Stomach smooth muscle (tissue), 2 donors: ENCODE data around the gene CCDC9B.
A peak's percentile ranks its signal among the peaks of the same experiment; 100 is the strongest.

Experiments used
- H3K27ac ChIP-seq: one replicate; pipeline ENCODE4 v1.7.0; 2013; ENCODE audit warnings: mild to moderate bottlenecking, low read length, inconsistent platforms
- H3K27me3 ChIP-seq, 2 donors: one replicate each; pipeline ENCODE4 v1.7.0; 2013; ENCODE audit warnings: low read length in 2 of 2; ENCODE audit not compliant: insufficient read depth in 2 of 2, control insufficient read depth in 1 of 2
- H3K36me3 ChIP-seq, 2 donors: one replicate each; pipeline ENCODE4 v1.7.0; 2013; ENCODE audit warnings: low read length in 2 of 2; ENCODE audit not compliant: control insufficient read depth in 2 of 2, insufficient read depth in 2 of 2
- H3K4me1 ChIP-seq: one replicate; pipeline ENCODE4 v1.7.0; 2013; ENCODE audit warnings: low read length; ENCODE audit not compliant: control insufficient read depth, insufficient read depth
- H3K4me3 ChIP-seq, 2 donors: one replicate each; pipeline ENCODE4 v1.7.0; 2013; ENCODE audit warnings: low read length in 2 of 2
- H3K9ac ChIP-seq, 2 donors: one replicate each; pipeline ENCODE4 v1.7.0; 2013; ENCODE audit warnings: low read length in 2 of 2, mild to moderate bottlenecking in 1 of 2
- H3K9me3 ChIP-seq, 2 donors: one replicate each; pipeline ENCODE4 v1.7.0; 2013; ENCODE audit warnings: low read length in 2 of 2; ENCODE audit not compliant: control insufficient read depth in 2 of 2
- donor health status: healthy.
- donor health status: Pancreatic carcinoma.

The CCDC9B gene

GRCh38 chr15:40286794-40287193 lies 53.9 kb downstream of the CCDC9B start:
- Histone ChIP-seq H3K27ac (no peak overlapping the region), H3K4me1 (peaks cover 64% of the 10 kb centered on the region), H3K4me3 (no peak overlapping the region), H3K9ac (no peak overlapping the region), H3K36me3 (no peaks in the 10 kb centered on the region), H3K9me3 (no peaks in the 10 kb centered on the region), H3K27me3 (peaks cover 0 to 16% of the 10 kb centered on the region in 2 donors)

- Histone ChIP-seq H3K27ac (peak overlapping the region; percentile 62), H3K4me1 (peaks cover 63% of the 10 kb centered on the region), H3K27me3 (peaks cover 3 to 23% of the 10 kb centered on the region in 2 donors), H3K36me3 (no peaks in the 10 kb centered on the region), H3K4me3 (no peak overlapping the region), H3K9me3 (no peaks in the 10 kb centered on the region), H3K9ac (no peak overlapping the region)
Measured at GRCh38 chr15:40286061-40286532, 54.6 kb downstream of the CCDC9B start.

GRCh38 chr15:40285554-40286011 lies 55.2 kb downstream of the CCDC9B start:
- no peak overlapping the region for H3K4me3 ChIP-seq
- H3K27ac ChIP-seq = peak overlapping the region; percentile 62
- H3K36me3 ChIP-seq = no peaks in the 10 kb centered on the region
- no peaks in the 10 kb centered on the region for H3K9me3 ChIP-seq
- no peak overlapping the region for H3K9ac ChIP-seq
- peaks cover 60% of the 10 kb centered on the region for H3K4me1 ChIP-seq
- peaks cover 8 to 29% of the 10 kb centered on the region in 2 donors for H3K27me3 ChIP-seq

- Histone ChIP-seq H3K4me3 (no peak overlapping the region), H3K27ac (peak overlapping the region; percentile 62), H3K9ac (peak overlapping the region in 1 of 2 donors; percentile 21), H3K4me1 (peaks cover 60% of the 10 kb centered on the region), H3K9me3 (no peaks in the 10 kb centered on the region), H3K36me3 (no peaks in the 10 kb centered on the region), H3K27me3 (peaks cover 10 to 33% of the 10 kb centered on the region in 2 donors)
Measured at GRCh38 chr15:40285151-40285550, 55.6 kb downstream of the CCDC9B start.

GRCh38 chr15:40283615-40284300 lies 57.0 kb downstream of the CCDC9B start:
- peaks cover 59% of the 10 kb centered on the region for H3K4me1 ChIP-seq
- peaks cover 10 to 45% of the 10 kb centered on the region in 2 donors for H3K27me3 ChIP-seq
- no peak overlapping the region for H3K9ac ChIP-seq
- no peak overlapping the region for H3K4me3 ChIP-seq
- H3K27ac ChIP-seq = no peak overlapping the region
- no peaks in the 10 kb centered on the region for H3K36me3 ChIP-seq
- no peaks in the 10 kb centered on the region for H3K9me3 ChIP-seq

GRCh38 chr15:40282869-40283614 lies 57.7 kb downstream of the CCDC9B start, which contains the start of gene ANKRD63:
ANKRD63 (minus strand) TSS chr15:40283064; CDS start chr15:40282586, 478 bp downstream.
- Histone ChIP-seq H3K27me3 (peaks cover 12 to 46% of the 10 kb centered on the region in 2 donors), H3K9ac (no peak within 1 kb of the TSS), H3K27ac (no peak within 1 kb of the TSS), H3K9me3 (no peaks in the 10 kb centered on the region), H3K4me1 (peaks cover 55% of the 10 kb centered on the region), H3K36me3 (no peaks in the 10 kb centered on the region), H3K4me3 (peak within 1 kb of the TSS; percentile 53 to 74)

- no peak overlapping the region for H3K9ac ChIP-seq
- H3K4me1 ChIP-seq = peaks cover 55% of the 10 kb centered on the region
- H3K27me3 ChIP-seq = peaks cover 12 to 49% of the 10 kb centered on the region in 2 donors
- H3K4me3 ChIP-seq = peak overlapping the region; percentile 53 to 74
- H3K9me3 ChIP-seq = no peaks in the 10 kb centered on the region
- H3K36me3 ChIP-seq = no peaks in the 10 kb centered on the region
- H3K27ac ChIP-seq = no peak overlapping the region
Measured at GRCh38 chr15:40282147-40282868, 58.4 kb downstream of the CCDC9B start.

- peaks cover 55% of the 10 kb centered on the region for H3K4me1 ChIP-seq
- H3K27me3 ChIP-seq = peaks cover 12 to 49% of the 10 kb centered on the region in 2 donors
- peak overlapping the region; percentile 53 to 74 for H3K4me3 ChIP-seq
Measured at GRCh38 chr15:40281801-40282146, 59.0 kb downstream of the CCDC9B start.

More at GRCh38 chr15:40281801-40282146, 59.0 kb downstream of the CCDC9B start:
- Histone ChIP-seq H3K9ac (no peak overlapping the region), H3K36me3 (no peaks in the 10 kb centered on the region), H3K27ac (no peak overlapping the region), H3K9me3 (no peaks in the 10 kb centered on the region)
